ENCODE results near the gene CFAP74.

DNA sequence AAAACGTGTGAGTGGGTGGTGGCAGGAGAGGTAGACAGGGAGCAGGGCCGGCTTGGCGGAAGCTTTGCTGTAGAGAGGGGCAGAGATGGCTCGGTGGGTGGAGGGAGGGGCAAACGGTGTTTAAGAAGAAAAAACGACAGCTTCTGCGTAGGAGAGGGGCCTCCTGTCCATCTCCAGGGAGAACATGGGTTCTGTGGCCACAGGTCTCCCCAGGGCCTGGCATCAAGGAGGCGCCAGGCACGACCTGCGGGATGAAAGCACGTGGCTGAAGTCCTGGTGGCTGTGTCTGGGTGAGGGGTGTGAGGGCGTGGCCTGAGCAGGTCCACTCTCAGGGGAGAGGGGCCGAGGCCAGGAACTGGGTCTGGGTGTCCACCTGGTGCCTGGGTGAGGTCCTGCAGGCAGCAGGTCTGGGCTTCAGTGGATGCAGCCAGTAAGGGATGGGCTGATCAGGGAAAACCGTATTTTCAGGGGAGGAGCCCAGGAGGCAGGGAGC is 45.7 kb upstream of the CFAP74 start:
- TF ChIP-seq RBM39 (IDR thresholded peaks at IDR 0.05; ENCODE audit: low read depth, low read length, poor library complexity, severe bottlenecking) (no peak), ZNF615 (CRISPR knock-in tag; IDR thresholded peaks at IDR 0.05; ENCODE audit: borderline replicate concordance) (no peak), CTCF (CRISPR knock-in tag; IDR thresholded peaks at IDR 0.05) (peak; percentile 78), MYC (CRISPR knock-in tag; IDR thresholded peaks at IDR 0.05; ENCODE audit: borderline replicate concordance) (peak; percentile 93), ZHX2 (IDR thresholded peaks at IDR 0.05; ENCODE audit: low read depth) (no peak), ZHX2 (CRISPR knock-in tag; IDR thresholded peaks at IDR 0.05; ENCODE audit: borderline replicate concordance) (no peak), ZNF567 (CRISPR knock-in tag; IDR thresholded peaks at IDR 0.05; ENCODE audit: borderline replicate concordance) (no peak)

Data from HepG2 (cell line).